ENCODE measurements around the gene CCDC50. TPM values are rescaled to one million over a fixed set of nuclear protein-coding genes. Genes with fewer than 3 reads are reported as not detected.

CCDC50 gene
- total RNA-seq, 1 experiment from 2014 or later, result 21.0 TPM

GRCh38 chr3:191347228-191347627, 18.0 kb downstream of the CCDC50 start:
- Histone ChIP-seq H3K14ac (ENCODE audit: insufficient read depth, low read length) (no peak overlapping the region), H3K4me2 (ENCODE audit: insufficient read depth, insufficient read length, low read length) (no peak overlapping the region), H3K9me3 (ENCODE audit: control insufficient read depth, low read depth, low read length) (no peaks in the 10 kb centered on the region), H3K23ac (ENCODE audit: insufficient read length, low read depth, low read length) (no peak overlapping the region), H2BK5ac (ENCODE audit: insufficient read length, low read length) (no peak overlapping the region), H3K9ac (ENCODE audit: extremely low read depth, insufficient read length, low read length) (no peak overlapping the region), H3K18ac (ENCODE audit: insufficient read length, low read depth, low read length) (no peak overlapping the region), H4K5ac (ENCODE audit: insufficient read length, low read depth, low read length) (no peak overlapping the region), H4K20me1 (ENCODE audit: control insufficient read depth, insufficient read depth, insufficient read length) (no peaks in the 10 kb centered on the region), H4K91ac (ENCODE audit: insufficient read length, low read depth, low read length) (no peak overlapping the region), H2BK20ac (ENCODE audit: low read depth, low read length, poor library complexity, severe bottlenecking) (no peak overlapping the region), H3K79me1 (ENCODE audit: insufficient read depth, low read depth, low read length, poor library complexity, severe bottlenecking) (peaks cover 2% of the 10 kb centered on the region), H3T11ph (ENCODE audit: low read length) (no peak overlapping the region), H3K4ac (ENCODE audit: low read depth, low read length) (no peak overlapping the region), H2BK120ac (ENCODE audit: low read depth, low read length, poor library complexity, severe bottlenecking) (no peak overlapping the region), H2BK12ac (ENCODE audit: insufficient read length, low read depth, low read length) (no peak overlapping the region), H2AK5ac (ENCODE audit: insufficient read length, low read length) (no peak overlapping the region), H3K79me2 (ENCODE audit: insufficient read depth, low read length) (no peaks in the 10 kb centered on the region), H4K8ac (replicated peaks; ENCODE audit: insufficient read length, low read depth, low read length) (no peak overlapping the region), H3K27ac (ENCODE audit: insufficient read length, low read depth, low read length) (no peak overlapping the region), H3K23me2 (ENCODE audit: insufficient read length, low read depth, low read length, poor library complexity, severe bottlenecking) (no peaks in the 10 kb centered on the region), H3K4me1 (ENCODE audit: insufficient read depth, low read length) (no peaks in the 10 kb centered on the region; the same call in 1 of the 2 replicates), H3K56ac (ENCODE audit: insufficient read length, low read depth, low read length) (no peak overlapping the region), H2BK15ac (ENCODE audit: low read depth, low read length) (no peak overlapping the region), H3K27me3 (ENCODE audit: insufficient read depth, low read length) (no peaks in the 10 kb centered on the region), H2AFZ (ENCODE audit: low read length) (no peak overlapping the region)
- peaks cover 39 to 44% of the 10 kb centered on the region in 2 experiments for H3K4me1 Mint-ChIP-seq
- no peaks in the 10 kb centered on the region for H3K27me3 Mint-ChIP-seq (ENCODE audit: low read depth)
- H3K36me3 Mint-ChIP-seq (ENCODE audit: insufficient read depth in 1 of 3, low read depth in 3 of 3), result no peaks in the 10 kb centered on the region; a peak in 1 of 7 replicates
- no peaks in the 10 kb centered on the region for H3K9me3 Mint-ChIP-seq
- no peak overlapping the region for H3K27ac Mint-ChIP-seq
- no peak for DNase-seq
- WGBS (ENCODE audit: extremely low coverage, insufficient read length, low lambda C conversion rate), result no CpG with 5 or more reads among the region's 3 CpGs
- no peak overlapping the region for H3K4me3 Mint-ChIP-seq
- TF ChIP-seq CTCF (conservative IDR thresholded peaks at IDR 0.05), result no peak

All from H9 (cell line).